ENCODE results near the gene OR52N2.

Gene OR52N2

DNA sequence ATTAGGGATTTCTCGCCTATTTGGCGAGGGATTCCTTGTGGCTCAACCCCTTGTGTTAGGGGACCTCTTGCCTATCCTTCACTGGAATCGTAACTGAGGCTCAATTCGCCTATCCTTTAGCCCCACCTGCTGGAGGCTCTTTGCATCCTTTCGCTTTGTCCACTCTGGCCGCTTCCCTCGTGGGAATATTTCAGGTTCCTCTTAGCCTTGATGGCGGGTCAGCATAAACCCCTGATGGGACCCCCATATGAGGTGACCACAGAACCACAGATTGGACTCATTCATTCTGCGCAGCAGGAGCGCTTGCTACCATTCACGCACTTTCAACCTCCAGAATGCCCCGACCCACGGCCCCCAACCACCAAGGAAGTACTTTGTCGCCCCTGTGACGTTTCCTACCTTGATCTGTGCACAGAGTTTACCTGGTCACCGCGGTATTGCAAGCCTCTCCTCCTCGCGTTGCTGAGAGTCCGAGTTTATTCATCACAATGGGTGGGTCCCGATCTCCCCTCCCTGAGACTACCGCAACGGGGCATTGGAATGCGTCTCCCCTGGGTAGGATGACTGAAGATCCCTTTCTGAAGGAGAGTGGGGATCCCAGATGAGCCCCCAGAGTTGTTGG, at the start of gene OR52N2:
Gene OR52N2, plus strand, starts transcription at position 425 of the 622 bp plus-strand sequence. CDS start 11,412 bp downstream, outside the sequence.
- TF ChIP-seq, protein P1, sequence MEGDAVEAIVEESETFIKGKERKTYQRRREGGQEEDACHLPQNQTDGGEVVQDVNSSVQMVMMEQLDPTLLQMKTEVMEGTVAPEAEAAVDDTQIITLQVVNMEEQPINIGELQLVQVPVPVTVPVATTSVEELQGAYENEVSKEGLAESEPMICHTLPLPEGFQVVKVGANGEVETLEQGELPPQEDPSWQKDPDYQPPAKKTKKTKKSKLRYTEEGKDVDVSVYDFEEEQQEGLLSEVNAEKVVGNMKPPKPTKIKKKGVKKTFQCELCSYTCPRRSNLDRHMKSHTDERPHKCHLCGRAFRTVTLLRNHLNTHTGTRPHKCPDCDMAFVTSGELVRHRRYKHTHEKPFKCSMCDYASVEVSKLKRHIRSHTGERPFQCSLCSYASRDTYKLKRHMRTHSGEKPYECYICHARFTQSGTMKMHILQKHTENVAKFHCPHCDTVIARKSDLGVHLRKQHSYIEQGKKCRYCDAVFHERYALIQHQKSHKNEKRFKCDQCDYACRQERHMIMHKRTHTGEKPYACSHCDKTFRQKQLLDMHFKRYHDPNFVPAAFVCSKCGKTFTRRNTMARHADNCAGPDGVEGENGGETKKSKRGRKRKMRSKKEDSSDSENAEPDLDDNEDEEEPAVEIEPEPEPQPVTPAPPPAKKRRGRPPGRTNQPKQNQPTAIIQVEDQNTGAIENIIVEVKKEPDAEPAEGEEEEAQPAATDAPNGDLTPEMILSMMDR (IDR thresholded peaks at IDR 0.05) = peak; percentile 64
- no peaks in the 10 kb centered on the region for H3K36me3 ChIP-seq (ENCODE audit: control insufficient read depth, insufficient read depth, low read length)
- no peak within 1 kb of the TSS for H3K27ac ChIP-seq
- H3K4me3 ChIP-seq (ENCODE audit: low read depth, low read length) = peak within 1 kb of the TSS; percentile 33
- H3K4me2 ChIP-seq (ENCODE audit: low read length) = peak within 1 kb of the TSS; percentile 72
- H3K4me1 ChIP-seq = no peaks in the 10 kb centered on the region
- no peak within 1 kb of the TSS for H3K9ac ChIP-seq
- H3K9me3 ChIP-seq (ENCODE audit: control insufficient read depth, low read length) = no peaks in the 10 kb centered on the region
- H2AFZ ChIP-seq = peak within 1 kb of the TSS; percentile 46
- H3K79me2 ChIP-seq = no peaks in the 10 kb centered on the region
- H3K27me3 ChIP-seq (ENCODE audit: control insufficient read depth, insufficient read depth, low read length) = no peaks in the 10 kb centered on the region

DNA sequence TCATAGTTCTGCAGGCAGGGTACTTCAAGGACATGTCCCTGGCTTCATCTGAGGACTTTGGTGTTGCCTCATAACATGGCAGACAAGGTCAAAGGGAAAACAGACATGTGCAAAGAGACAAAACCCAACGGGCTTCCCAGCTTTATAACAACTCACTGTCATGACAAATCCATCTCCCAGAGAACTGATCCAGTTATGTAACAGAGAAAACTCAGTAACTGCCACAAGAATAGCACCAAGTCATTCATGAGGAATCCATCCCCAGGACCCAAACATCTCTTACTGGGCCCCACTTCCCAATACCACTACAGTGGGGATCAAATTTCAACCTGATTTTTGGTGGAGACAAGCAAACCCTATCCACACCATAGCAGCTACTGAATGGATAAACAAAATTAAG, 41.7 kb upstream of the OR52N2 start:
- Histone ChIP-seq H3K27me3 (ENCODE audit: control insufficient read depth, insufficient read depth, low read length) (no peaks in the 10 kb centered on the region), H3K4me1 (no peaks in the 10 kb centered on the region), H3K4me3 (ENCODE audit: low read depth, low read length) (no peak overlapping the region), H3K27ac (no peak overlapping the region), H3K4me2 (ENCODE audit: low read length) (no peak overlapping the region), H3K79me2 (no peaks in the 10 kb centered on the region), H3K9me3 (ENCODE audit: control insufficient read depth, low read length) (no peaks in the 10 kb centered on the region), H3K36me3 (ENCODE audit: control insufficient read depth, insufficient read depth, low read length) (no peaks in the 10 kb centered on the region), H3K9ac (no peak overlapping the region), H2AFZ (no peak overlapping the region)
- TF ChIP-seq, protein P1 (IDR thresholded peaks at IDR 0.05) = no peak

GRCh38 chr11:5783255-5783654, 25.5 kb upstream of the OR52N2 start, which contains the start of gene OR52N5:
OR52N5 (minus strand) TSS chr11:5783355; CDS start chr11:5778634, 4,721 bp downstream.
- Histone ChIP-seq H3K9me3 (ENCODE audit: control insufficient read depth, low read length) (no peaks in the 10 kb centered on the region), H3K4me1 (no peaks in the 10 kb centered on the region), H3K36me3 (ENCODE audit: control insufficient read depth, insufficient read depth, low read length) (no peaks in the 10 kb centered on the region), H3K27ac (no peak within 1 kb of the TSS), H3K4me2 (ENCODE audit: low read length) (no peak within 1 kb of the TSS), H3K4me3 (ENCODE audit: low read depth, low read length) (no peak within 1 kb of the TSS), H3K79me2 (no peaks in the 10 kb centered on the region), H2AFZ (no peak within 1 kb of the TSS), H3K27me3 (ENCODE audit: control insufficient read depth, insufficient read depth, low read length) (no peaks in the 10 kb centered on the region), H3K9ac (no peak within 1 kb of the TSS)
- TF ChIP-seq, protein P1 (IDR thresholded peaks at IDR 0.05) = no peak

GRCh38 chr11:5791165-5791564, 17.6 kb upstream of the OR52N2 start, which contains the start of gene OR52N1:
OR52N1 (minus strand) TSS chr11:5791265; CDS start chr11:5788816, 2,449 bp downstream.
- Histone ChIP-seq H2AFZ (no peak within 1 kb of the TSS), H3K27me3 (ENCODE audit: control insufficient read depth, insufficient read depth, low read length) (no peaks in the 10 kb centered on the region), H3K4me3 (ENCODE audit: low read depth, low read length) (no peak within 1 kb of the TSS), H3K9ac (no peak within 1 kb of the TSS), H3K9me3 (ENCODE audit: control insufficient read depth, low read length) (no peaks in the 10 kb centered on the region), H3K27ac (no peak within 1 kb of the TSS), H3K4me2 (ENCODE audit: low read length) (no peak within 1 kb of the TSS), H3K36me3 (ENCODE audit: control insufficient read depth, insufficient read depth, low read length) (no peaks in the 10 kb centered on the region), H3K4me1 (no peaks in the 10 kb centered on the region), H3K79me2 (no peaks in the 10 kb centered on the region)
- TF ChIP-seq, protein P1 (IDR thresholded peaks at IDR 0.05) = no peak

DNA sequence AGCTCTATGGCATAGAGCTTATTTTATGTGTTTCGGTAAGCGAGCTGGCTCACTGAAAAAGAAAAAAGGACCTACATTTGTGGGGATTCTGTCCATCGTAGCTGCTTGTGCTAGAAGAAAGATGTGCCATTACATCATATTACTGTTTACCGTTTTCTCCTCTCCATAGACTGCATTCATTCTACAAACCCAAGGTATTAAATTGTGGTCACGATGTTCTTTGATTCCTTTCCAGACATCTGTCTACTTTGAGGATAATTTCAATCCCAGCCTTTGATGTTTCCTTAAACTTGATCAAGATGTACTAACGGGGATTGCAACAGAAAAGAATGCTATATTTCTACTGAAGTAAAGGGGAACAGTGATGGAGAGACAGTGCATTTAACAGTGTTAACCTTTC, 12.2 kb upstream of the OR52N2 start:
- H3K9ac ChIP-seq = no peak overlapping the region
- no peak overlapping the region for H3K4me2 ChIP-seq (ENCODE audit: low read length)
- no peaks in the 10 kb centered on the region for H3K36me3 ChIP-seq (ENCODE audit: control insufficient read depth, insufficient read depth, low read length)
- H3K4me3 ChIP-seq (ENCODE audit: low read depth, low read length) = no peak overlapping the region
- H3K79me2 ChIP-seq = no peaks in the 10 kb centered on the region
- TF ChIP-seq, protein P1 (IDR thresholded peaks at IDR 0.05) = no peak
- no peak overlapping the region for H2AFZ ChIP-seq
- no peaks in the 10 kb centered on the region for H3K4me1 ChIP-seq
- H3K27ac ChIP-seq = no peak overlapping the region
- H3K9me3 ChIP-seq (ENCODE audit: control insufficient read depth, low read length) = no peaks in the 10 kb centered on the region
- no peaks in the 10 kb centered on the region for H3K27me3 ChIP-seq (ENCODE audit: control insufficient read depth, insufficient read depth, low read length)

Data from parathyroid adenoma (tissue), 2 donors.